Measurements from ENCODE around the gene ZFAND4. TPM values are rescaled to one million over a fixed set of nuclear protein-coding genes. Genes with fewer than 3 reads are reported as not detected.
"Not testable (repeated sequence)": the region's sequence is repeated elsewhere in the genome, so short reads cannot be mapped to it uniquely, and the experiment has no call there.

The ZFAND4 gene
- total RNA-seq, 2 donors from 2014 or later: 10.3 to 17.4 TPM

DNA sequence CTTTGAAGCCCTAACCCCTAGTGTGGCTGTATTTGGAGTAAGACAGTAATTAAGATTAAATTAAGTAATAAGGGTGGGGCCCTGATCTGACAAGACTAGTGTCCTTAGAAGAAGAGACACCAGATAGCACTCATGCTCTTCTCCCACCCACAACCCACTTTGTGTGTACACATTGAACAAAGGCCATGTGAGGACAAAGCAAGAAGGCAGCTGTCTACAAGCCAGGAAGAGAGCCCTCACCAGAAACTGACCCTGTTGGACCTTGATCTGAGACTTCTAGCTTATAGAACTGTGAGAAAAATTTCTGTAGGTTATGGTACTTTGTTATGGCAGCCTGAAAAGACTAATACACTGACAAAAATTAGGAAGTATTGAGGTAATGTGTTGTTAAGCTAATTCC lies 59.8 kb downstream of the ZFAND4 start:
- H3K36me3 ChIP-seq: peaks cover 26% of the 10 kb centered on the region

DNA sequence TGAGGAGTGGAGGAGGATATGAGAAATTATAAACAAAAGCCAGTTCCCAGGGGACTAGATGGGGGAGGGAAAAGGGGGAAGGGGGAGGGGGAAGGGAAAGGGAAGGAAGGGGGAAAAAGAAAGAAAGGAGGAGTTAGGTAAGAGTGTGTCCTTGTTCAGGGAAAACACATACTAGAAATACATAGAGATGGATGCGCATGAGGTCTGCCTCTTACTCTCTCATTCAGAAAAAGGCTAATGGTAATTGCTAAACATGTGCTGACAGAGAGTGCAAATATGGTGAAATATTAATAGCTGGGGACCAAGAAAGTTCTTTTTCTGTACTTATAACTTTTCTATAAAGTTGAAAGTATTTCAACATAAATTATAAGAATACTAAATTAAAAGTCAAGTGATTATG lies 64.5 kb downstream of the ZFAND4 start:
- H3K36me3 ChIP-seq: peaks cover 26% of the 10 kb centered on the region
- H3K4me3 ChIP-seq: no peak overlapping the region
- H3K27me3 ChIP-seq: no peaks in the 10 kb centered on the region
- H3K4me1 ChIP-seq: no peaks in the 10 kb centered on the region
- DNase-seq (ENCODE audit: low spot score): no peak
- TF ChIP-seq, protein P1, sequence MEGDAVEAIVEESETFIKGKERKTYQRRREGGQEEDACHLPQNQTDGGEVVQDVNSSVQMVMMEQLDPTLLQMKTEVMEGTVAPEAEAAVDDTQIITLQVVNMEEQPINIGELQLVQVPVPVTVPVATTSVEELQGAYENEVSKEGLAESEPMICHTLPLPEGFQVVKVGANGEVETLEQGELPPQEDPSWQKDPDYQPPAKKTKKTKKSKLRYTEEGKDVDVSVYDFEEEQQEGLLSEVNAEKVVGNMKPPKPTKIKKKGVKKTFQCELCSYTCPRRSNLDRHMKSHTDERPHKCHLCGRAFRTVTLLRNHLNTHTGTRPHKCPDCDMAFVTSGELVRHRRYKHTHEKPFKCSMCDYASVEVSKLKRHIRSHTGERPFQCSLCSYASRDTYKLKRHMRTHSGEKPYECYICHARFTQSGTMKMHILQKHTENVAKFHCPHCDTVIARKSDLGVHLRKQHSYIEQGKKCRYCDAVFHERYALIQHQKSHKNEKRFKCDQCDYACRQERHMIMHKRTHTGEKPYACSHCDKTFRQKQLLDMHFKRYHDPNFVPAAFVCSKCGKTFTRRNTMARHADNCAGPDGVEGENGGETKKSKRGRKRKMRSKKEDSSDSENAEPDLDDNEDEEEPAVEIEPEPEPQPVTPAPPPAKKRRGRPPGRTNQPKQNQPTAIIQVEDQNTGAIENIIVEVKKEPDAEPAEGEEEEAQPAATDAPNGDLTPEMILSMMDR (IDR thresholded peaks at IDR 0.05): no peak
- peaks cover 0 to 9% of the 10 kb centered on the region in 2 donors for H3K9me3 ChIP-seq
- no peak overlapping the region for H3K27ac ChIP-seq

More for the DNA sequence above, 59.8 kb downstream of the ZFAND4 start:
- Histone ChIP-seq H3K27ac (no peak overlapping the region), H3K27me3 (no peaks in the 10 kb centered on the region), H3K9me3 (peaks cover 0 to 9% of the 10 kb centered on the region in 2 donors), H3K4me1 (no peaks in the 10 kb centered on the region), H3K4me3 (no peak overlapping the region)
- TF ChIP-seq, protein P1 (IDR thresholded peaks at IDR 0.05): no peak
- DNase-seq (ENCODE audit: low spot score): no peak

DNA sequence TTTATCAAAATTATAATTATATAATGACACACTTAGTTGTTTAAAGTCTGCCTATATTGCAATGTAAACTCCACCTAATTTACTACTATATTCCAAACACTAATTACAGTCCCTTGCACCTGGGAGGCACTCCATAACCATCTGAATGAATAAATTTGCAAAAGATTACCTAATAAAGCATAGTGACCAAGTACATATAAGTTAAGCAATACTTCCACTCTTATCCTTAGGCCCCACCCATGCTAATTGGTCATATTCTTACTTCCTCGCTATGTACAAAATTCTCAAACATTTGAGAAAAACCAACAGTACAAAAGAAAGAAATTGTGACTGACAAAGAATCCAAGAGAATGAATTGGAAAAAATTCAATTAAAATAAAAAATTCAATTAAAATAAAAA lies 65.3 kb downstream of the ZFAND4 start:
- TF ChIP-seq, protein P1 (IDR thresholded peaks at IDR 0.05): no peak
- no peak for DNase-seq (ENCODE audit: low spot score)
- Histone ChIP-seq H3K27me3 (no peaks in the 10 kb centered on the region), H3K27ac (no peak overlapping the region), H3K36me3 (peaks cover 20% of the 10 kb centered on the region), H3K4me1 (no peaks in the 10 kb centered on the region), H3K4me3 (no peak overlapping the region), H3K9me3 (peaks cover 0 to 9% of the 10 kb centered on the region in 2 donors)

DNA sequence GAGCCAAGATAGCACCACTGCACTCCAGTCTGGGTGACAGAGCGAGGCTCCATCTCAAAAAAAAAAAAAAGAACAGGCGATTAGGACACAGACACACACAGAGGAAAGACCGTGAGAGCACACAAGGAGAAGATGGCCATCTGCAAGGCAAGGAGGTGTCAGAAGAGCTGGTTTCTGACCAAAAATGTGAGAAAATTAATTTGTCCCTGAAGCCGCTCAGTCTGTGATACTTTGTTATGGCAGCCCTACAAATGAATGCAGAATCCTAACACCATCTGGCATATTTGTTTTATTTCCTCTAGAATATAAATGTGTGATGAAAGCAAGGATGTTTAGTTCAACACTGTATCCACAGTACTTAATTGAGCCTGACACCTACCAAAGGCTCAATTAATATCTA lies 69.7 kb downstream of the ZFAND4 start:
- Histone ChIP-seq H3K9me3 (no peaks in the 10 kb centered on the region), H3K4me1 (peaks cover 0 to 4% of the 10 kb centered on the region in 2 donors), H3K27me3 (no peaks in the 10 kb centered on the region), H3K27ac (no peak overlapping the region), H3K36me3 (no peaks in the 10 kb centered on the region), H3K4me3 (no peak overlapping the region)
- no peak for DNase-seq (ENCODE audit: low spot score)
- TF ChIP-seq, protein P1 (IDR thresholded peaks at IDR 0.05): no peak

DNA sequence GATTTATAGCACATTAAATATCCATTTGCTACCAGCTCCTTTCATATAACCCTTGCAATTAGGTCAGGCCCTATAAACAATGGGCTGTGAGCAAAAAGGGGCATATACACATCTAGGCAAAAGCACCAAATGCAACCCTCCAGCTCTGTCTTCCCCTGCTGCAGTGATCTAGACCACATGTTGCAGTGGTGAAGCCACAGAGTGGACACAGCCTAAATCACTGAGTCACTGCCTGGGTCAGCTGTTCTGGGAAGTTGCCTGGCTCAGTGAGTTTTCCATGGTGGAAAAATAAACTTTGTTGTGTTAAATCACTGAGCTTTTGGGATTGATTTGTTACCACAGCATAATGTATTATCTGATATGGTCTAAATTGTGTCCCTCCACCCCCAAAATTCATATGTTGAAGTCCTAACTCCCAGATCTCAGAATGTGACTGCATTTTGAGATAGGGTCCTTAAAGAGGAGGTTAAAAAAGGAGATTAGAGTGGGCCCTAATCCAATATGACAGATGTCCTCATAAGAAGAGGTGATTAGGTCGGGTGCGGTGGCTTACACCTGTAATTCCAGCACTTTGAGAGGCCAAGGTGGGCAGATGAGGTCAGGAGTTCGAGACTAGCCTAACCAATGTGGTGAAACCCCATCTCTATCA lies 70.4 kb downstream of the ZFAND4 start:
- H3K36me3 ChIP-seq: no peaks in the 10 kb centered on the region
- DNase-seq (ENCODE audit: low spot score): no peak
- TF ChIP-seq, protein P1 (IDR thresholded peaks at IDR 0.05): no peak
- no peak overlapping the region for H3K4me3 ChIP-seq
- peaks cover 0 to 4% of the 10 kb centered on the region in 2 donors for H3K4me1 ChIP-seq
- no peaks in the 10 kb centered on the region for H3K9me3 ChIP-seq
- H3K27me3 ChIP-seq: no peaks in the 10 kb centered on the region
- no peak overlapping the region for H3K27ac ChIP-seq

DNA sequence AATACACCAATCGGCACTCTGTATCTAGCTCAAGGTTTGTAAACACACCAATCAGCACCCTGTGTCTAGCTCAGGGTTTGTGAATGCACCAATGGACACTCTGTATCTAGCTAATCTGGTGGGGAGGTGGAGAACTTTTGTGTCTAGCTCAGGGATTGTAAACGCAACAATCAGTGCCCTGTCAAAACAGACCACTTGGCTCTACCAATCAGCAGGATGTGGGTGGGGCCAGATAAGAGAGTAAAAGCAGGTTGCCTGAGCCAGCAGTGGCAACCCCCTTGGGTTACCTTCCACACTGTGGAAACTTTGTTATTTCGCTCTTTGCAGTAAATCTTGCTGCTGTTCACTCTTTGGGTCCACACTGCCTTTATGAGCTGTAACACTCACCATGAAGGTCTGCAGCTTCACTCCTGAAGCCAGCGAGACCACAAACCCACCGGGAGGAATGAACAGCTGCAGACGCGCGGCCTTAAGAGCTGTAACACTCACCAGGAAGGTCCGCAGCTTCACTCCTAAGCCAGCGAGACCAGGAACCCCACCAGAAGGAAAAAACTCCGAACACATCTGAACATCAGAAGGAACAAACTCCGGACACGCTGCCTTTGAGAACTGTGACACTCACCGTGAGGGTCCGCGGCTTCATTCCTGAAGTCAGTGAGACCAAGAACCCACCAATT lies 71.2 kb downstream of the ZFAND4 start:
- not testable (repeated sequence) for H3K9me3 ChIP-seq; H3K36me3 ChIP-seq; H3K27ac ChIP-seq; DNase-seq (ENCODE audit: low spot score); H3K27me3 ChIP-seq; H3K4me3 ChIP-seq; H3K4me1 ChIP-seq

DNA sequence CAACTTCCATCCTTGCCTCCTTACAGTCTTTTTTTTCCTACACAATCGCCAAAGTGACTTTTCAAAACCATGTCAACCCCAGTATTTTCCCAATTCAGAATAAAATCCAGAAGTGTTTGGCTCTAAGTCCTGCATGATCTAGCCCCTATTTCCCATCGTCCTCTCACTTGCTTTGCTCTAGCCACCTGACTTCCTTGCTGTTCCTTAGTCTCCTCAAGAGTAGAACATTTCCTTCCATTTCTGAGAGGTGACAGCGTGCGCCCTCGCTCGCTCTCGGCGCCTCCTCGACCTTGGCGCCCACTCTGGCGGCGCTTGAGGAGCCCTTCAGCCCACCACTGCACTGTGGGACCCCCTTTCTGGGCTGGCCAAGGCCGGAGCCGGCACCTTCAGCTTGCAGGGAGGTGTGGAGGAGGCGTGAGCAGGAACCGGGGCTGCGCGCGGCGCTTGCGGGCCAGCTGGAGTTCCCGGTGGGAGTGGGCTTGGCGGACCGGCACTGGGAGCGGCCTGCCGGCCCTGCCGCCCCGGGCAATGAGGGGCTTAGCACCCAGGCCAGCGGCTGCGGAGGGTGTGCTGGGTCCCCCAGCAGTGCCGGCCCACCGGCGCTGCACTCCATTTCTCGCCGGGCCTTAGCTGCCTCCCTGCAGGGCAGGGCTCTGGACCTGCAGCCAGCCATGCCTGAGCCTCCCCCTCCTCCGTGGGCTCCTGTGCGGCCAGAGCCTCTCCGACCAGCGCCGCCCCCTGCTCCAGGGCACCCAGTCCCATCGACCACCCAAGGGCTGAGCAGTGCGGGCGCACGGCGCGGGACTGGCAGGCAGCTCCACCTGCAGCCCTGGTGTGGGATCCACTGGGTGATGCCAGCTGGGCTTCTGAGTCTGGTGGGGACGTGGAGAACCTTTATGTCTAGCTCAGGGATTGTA lies 72.0 kb downstream of the ZFAND4 start:
- not testable (repeated sequence) for H3K27me3 ChIP-seq; H3K9me3 ChIP-seq; H3K27ac ChIP-seq; DNase-seq (ENCODE audit: low spot score); H3K4me1 ChIP-seq; H3K36me3 ChIP-seq
- peak overlapping the region; percentile 26 to 45 for H3K4me3 ChIP-seq

Measured in right atrium auricular region (tissue), 2 donors.